Skeletal muscle satellite cell (primary cell): ENCODE results near the gene ASB15.

ENCODE experiments used
- H3K27me3 ChIP-seq: 2 replicates; pipeline ENCODE4 v1.7.0; 2013; ENCODE audit warnings: low read length; ENCODE audit not compliant: control insufficient read depth, insufficient read depth
- H3K36me3 ChIP-seq: 2 replicates; pipeline ENCODE4 v1.7.0; 2013; ENCODE audit warnings: mild to moderate bottlenecking, control low read depth, low read length; ENCODE audit not compliant: insufficient read depth
- H3K4me1 ChIP-seq: 2 replicates; pipeline ENCODE4 v1.7.0; 2013; ENCODE audit warnings: low read length; ENCODE audit not compliant: control insufficient read depth, insufficient read depth
- H3K4me2 ChIP-seq: 2 replicates; pipeline ENCODE4 v1.7.0; 2013; ENCODE audit warnings: mild to moderate bottlenecking, low read length
- H3K4me3 ChIP-seq: 2 replicates; pipeline ENCODE4 v1.7.0; 2013; ENCODE audit warnings: low read length
- H3K9ac ChIP-seq: 2 replicates; pipeline ENCODE4 v1.7.0; 2013; ENCODE audit warnings: mild to moderate bottlenecking, low read depth, low read length, moderate library complexity
- H3K9me3 ChIP-seq: replicated peaks from 2 replicates; pipeline ENCODE4 v1.7.0; 2013; ENCODE audit warnings: mild to moderate bottlenecking, control low read depth, low read length

Gene ASB15

DNA sequence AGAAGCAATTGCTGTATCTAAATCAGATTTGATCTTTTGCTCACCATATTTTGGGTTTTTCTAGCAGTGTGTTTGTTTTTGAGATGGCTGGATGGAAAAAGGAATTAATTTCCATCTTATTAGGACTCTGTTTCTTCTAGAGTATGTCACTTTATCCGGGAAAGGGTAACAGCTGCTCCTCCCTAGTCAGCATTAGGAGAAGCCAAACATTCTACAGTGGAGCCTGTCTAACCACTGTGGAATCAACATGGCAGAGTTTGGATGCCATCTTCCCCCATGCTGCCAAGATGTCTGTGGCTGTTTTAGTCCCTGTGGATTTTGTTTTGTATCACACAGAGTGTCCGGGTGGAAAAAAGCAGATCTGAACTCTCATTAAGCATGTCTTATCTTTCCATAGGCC, 38.0 kb downstream of the ASB15 start:
- Histone ChIP-seq H3K9ac (no peak overlapping the region), H3K36me3 (no peaks in the 10 kb centered on the region), H3K4me2 (no peak overlapping the region), H3K9me3 (no peaks in the 10 kb centered on the region), H3K27me3 (no peaks in the 10 kb centered on the region), H3K4me1 (peaks cover 13% of the 10 kb centered on the region), H3K4me3 (no peak overlapping the region)

DNA sequence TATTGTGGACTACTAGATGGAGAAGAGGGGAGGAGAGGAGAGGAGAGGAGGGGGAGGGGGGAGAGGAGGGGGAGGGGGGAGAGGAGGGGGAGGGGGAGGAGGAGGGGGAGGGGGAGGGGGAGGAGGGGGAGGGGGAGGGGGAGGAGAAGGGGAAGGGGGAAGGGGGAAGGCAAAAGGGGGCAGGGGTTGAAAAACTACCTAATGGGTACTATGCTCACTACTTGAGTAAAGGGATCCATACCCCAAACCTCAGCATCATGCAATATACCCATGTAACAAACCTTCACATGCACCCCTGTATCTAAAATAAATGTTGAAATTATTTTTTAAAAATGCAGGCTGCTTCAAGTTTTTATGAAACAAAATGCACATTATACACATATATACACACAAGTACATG, 39.0 kb downstream of the ASB15 start:
- Histone ChIP-seq H3K27me3 (no peaks in the 10 kb centered on the region), H3K4me2 (no peak overlapping the region)

DNA sequence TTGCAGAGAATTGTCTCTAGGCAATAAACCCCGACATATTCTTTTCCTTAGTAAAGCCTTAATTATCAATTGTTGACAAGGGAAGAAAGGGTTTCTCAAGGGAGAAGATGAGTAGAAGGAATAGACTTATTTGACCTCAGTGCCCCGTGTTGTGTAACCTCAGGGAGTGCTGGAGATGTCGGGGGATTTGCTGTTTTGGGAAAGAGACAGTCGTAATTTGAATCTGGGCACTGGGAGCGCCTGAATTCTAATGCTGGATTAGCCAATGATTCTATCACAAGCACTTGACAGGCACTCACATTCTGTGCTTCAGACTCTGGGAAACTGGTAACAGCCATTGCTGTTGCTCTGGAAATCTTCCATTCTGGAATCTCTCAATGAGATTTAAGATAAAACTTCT, 40.3 kb downstream of the ASB15 start:
- Histone ChIP-seq H3K9ac (no peak overlapping the region), H3K4me3 (no peak overlapping the region), H3K4me1 (peaks cover 16% of the 10 kb centered on the region), H3K4me2 (no peak overlapping the region), H3K27me3 (no peaks in the 10 kb centered on the region), H3K36me3 (no peaks in the 10 kb centered on the region), H3K9me3 (no peaks in the 10 kb centered on the region)

More for the DNA sequence above, 39.0 kb downstream of the ASB15 start:
- Histone ChIP-seq H3K4me3 (no peak overlapping the region), H3K36me3 (no peaks in the 10 kb centered on the region), H3K4me1 (peaks cover 15% of the 10 kb centered on the region), H3K9ac (no peak overlapping the region), H3K9me3 (no peaks in the 10 kb centered on the region)

DNA sequence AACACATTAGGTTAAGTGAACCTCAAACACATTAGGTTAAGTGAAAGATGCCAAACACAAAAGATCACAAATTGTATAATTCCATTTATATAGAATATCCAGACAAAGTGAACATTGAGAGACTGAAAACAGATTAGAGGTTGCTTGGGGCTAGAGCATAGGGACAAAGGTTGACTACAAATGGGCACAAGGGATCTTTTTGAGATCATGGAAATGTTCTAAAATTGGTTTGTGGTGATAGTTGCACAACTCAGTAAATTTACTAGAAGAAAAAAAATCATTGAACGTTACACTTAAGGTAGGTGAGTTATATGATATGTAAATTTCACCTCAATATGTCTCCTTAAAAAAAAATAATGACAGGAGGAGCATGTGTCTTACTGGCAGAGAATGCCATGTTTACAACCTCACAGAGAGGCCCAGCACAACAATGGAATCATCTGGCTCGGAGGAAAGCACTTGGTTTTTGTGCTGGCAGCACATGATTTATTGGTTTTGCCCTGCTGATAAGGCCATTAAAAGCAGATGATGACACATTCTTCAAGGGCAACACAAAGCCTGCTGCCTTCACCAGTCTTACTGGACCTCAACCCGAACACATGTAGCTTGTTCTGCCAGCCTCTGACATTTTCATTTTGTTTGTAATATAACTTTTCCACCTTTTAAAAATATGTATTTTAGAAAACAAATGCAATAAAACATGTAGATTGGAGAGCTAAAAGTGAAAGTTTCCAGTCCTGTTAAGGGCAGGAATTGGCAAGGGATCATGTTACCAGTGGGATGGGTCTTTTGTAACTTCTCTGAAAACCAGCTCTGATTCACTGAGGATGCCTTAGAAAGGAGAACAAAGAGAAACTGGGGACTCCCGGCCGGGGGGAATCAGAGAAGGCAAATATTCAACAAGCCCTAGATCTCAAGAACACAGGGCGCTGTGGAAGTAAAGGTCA, 42.1 kb downstream of the ASB15 start:
- H3K4me1 ChIP-seq: peaks cover 16% of the 10 kb centered on the region
- peak overlapping the region; percentile 59 for H3K4me3 ChIP-seq
- peak overlapping the region; percentile 33 for H3K9ac ChIP-seq

DNA sequence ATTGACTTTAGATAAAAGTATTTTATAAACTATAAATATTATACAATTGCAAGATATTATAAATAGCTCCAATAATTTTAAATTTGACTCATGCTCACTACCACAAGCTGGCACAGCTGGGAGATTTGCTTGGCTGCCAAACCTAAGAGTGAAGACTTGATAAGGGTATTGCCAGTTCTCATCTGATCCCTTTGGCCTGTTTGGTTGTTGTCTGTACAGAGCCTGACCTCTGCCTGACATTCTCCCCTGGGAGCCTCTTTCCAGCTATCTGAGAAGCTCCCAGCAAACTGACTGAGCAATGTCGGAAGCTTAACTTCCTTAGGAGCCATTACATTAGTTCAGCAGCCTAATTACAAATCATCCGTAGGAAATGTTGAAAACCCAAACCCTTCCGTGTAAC, 43.9 kb downstream of the ASB15 start:
- Histone ChIP-seq H3K9ac (no peak overlapping the region), H3K4me3 (no peak overlapping the region), H3K36me3 (no peaks in the 10 kb centered on the region), H3K27me3 (no peaks in the 10 kb centered on the region), H3K4me2 (no peak overlapping the region), H3K4me1 (peaks cover 20% of the 10 kb centered on the region), H3K9me3 (no peaks in the 10 kb centered on the region)

More for the DNA sequence above, 42.1 kb downstream of the ASB15 start:
- no peaks in the 10 kb centered on the region for H3K36me3 ChIP-seq
- no peaks in the 10 kb centered on the region for H3K9me3 ChIP-seq
- no peaks in the 10 kb centered on the region for H3K27me3 ChIP-seq
- H3K4me2 ChIP-seq: peak overlapping the region; percentile 71

DNA sequence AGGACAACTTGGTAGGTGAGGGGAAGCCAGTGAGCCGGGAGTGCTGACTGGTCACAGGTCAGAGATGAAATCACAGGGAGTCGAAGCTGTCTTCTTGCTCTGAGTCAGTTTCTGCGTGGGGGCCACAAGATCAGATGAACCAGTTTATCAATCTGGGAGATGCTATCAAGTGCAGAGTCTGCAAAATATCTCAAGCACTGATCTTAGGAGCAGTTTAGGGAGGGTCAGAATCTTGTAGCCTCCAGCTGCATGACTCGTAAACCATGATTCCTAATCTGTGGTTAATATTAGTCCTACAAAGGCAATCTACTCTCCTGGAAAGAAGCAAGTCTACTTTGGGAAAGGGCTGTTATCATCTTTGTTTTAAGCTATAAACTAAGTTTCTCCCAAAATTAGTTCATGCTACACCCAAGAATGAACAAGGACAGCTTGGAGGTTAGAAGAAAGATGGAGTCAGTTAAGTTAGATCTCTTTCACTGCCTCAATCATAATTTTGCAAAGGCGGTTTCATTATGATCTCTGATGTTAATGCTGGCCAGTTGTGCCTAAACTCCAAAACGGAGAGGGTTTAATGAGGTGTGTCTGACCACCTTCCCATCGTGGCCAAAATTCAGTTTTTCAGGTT, 45.6 kb downstream of the ASB15 start:
- no peaks in the 10 kb centered on the region for H3K36me3 ChIP-seq
- H3K4me2 ChIP-seq: no peak overlapping the region
- no peak overlapping the region for H3K9ac ChIP-seq
- no peaks in the 10 kb centered on the region for H3K9me3 ChIP-seq
- H3K27me3 ChIP-seq: no peaks in the 10 kb centered on the region
- no peak overlapping the region for H3K4me3 ChIP-seq
- H3K4me1 ChIP-seq: peaks cover 20% of the 10 kb centered on the region

DNA sequence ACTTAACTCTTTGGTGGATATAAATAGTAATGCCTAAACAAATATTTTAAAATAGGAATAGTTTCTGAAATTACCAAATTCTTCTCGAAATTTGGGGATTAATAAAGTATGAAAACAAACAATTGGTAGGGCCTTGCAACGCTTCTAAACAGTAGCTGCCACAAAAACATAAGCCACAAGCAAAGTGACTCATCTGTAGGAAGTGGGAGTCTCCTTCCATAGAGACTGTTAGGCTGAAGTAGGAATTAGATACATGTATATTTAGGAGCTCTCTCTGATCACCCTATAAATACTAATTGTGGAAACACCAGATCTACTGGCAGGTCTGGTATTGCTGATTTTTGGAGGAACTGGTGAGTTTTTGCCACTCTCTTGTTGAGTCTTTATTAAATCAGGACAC, 48.3 kb downstream of the ASB15 start:
- H3K27me3 ChIP-seq: no peaks in the 10 kb centered on the region
- H3K4me2 ChIP-seq: no peak overlapping the region
- H3K36me3 ChIP-seq: no peaks in the 10 kb centered on the region
- H3K4me1 ChIP-seq: peaks cover 7% of the 10 kb centered on the region
- H3K4me3 ChIP-seq: no peak overlapping the region
- H3K9me3 ChIP-seq: no peaks in the 10 kb centered on the region
- no peak overlapping the region for H3K9ac ChIP-seq

DNA sequence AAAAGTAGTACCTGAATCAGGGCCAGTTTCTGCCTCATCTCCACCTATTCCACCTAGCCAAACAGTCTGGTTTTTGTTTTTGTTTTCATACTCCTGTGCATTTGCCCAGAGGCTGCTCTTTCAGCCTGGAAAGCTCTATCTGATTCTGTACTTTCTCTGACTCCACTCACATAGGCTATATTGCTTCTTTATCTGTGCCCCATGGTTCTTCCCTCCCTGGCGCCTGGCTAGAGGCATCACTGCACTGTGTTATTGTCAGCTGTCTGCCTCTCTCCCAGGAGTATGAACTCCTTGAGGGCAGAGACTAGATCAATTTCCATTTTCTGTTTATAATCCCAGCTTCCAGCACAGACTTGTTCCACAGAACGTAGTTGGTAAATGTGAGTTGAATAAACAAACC, 49.0 kb downstream of the ASB15 start:
- H3K4me2 ChIP-seq: no peak overlapping the region
- H3K9ac ChIP-seq: no peak overlapping the region

DNA sequence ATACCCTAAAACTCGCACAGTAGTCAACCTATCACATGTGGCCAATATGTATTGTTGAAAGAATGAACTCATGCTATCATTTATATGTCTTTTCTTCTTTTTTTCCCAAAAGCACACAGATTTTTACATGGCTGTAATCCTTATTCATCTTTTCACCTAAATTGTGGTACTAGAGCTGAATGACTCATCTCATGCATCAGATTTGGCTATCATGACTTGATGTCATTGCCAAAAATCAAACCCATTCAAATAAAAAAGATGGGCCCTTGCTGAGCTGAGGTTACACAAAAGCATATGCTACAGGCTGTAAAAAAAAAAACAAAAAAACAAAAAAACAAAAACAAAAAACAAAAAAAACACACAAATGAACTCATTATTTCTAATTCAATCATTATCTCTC, 50.8 kb downstream of the ASB15 start:
- no peaks in the 10 kb centered on the region for H3K27me3 ChIP-seq
- peaks cover 4% of the 10 kb centered on the region for H3K4me1 ChIP-seq
- H3K36me3 ChIP-seq: no peaks in the 10 kb centered on the region
- no peak overlapping the region for H3K4me2 ChIP-seq
- H3K9me3 ChIP-seq: no peaks in the 10 kb centered on the region
- no peak overlapping the region for H3K9ac ChIP-seq
- no peak overlapping the region for H3K4me3 ChIP-seq

More for the DNA sequence above, 49.0 kb downstream of the ASB15 start:
- H3K4me1 ChIP-seq: peaks cover 5% of the 10 kb centered on the region
- H3K9me3 ChIP-seq: no peaks in the 10 kb centered on the region
- H3K36me3 ChIP-seq: no peaks in the 10 kb centered on the region
- no peak overlapping the region for H3K4me3 ChIP-seq
- no peaks in the 10 kb centered on the region for H3K27me3 ChIP-seq

DNA sequence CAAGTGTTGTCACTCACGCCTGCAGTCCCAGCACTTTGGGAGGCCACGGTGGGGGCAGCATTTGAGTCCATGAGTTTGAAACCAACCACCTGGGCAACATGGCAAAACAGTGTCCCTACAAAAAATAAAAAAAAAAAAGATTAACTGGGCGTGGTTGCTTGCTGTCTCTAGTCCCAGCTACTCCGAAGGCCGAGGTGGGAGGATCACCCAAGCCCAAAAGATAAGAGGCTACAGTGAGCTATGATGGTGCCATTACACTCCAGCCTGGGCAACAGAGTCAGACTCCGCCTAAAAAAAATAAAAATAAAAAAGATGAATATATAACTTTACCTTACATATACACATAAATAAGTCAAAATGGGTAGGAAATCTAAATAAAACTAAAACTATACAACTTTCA, 51.5 kb downstream of the ASB15 start:
- Histone ChIP-seq H3K9ac (no peak overlapping the region), H3K27me3 (no peaks in the 10 kb centered on the region), H3K4me1 (peaks cover 4% of the 10 kb centered on the region), H3K4me2 (no peak overlapping the region), H3K9me3 (no peaks in the 10 kb centered on the region), H3K4me3 (no peak overlapping the region), H3K36me3 (no peaks in the 10 kb centered on the region)

DNA sequence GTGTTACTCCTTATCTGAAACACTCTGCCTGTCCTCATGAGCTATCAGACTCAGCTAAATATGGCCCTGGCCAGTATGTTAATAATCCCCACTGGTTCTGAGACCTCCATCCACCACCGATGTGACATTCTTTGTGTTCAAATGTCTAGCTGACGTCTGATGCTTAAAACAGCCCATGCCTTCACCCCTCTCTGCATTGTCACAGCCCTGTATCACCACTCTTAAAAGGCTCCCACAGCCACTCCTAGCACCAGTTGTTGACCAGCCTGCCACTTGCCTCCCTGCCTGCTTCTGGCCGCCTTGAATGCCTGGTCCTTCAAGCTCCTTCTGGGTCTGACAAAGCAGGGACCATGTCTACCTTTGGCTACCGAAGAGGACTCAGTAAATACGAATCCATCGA, 54.0 kb downstream of the ASB15 start, which contains the start of gene LMOD2:
TSS of gene LMOD2 (plus strand) at position 253 of the 400 bp plus-strand sequence. CDS start at position 351, 98 bp downstream.
- Histone ChIP-seq H3K9me3 (no peaks in the 10 kb centered on the region), H3K36me3 (no peaks in the 10 kb centered on the region), H3K4me1 (no peaks in the 10 kb centered on the region), H3K27me3 (no peaks in the 10 kb centered on the region), H3K4me2 (no peak within 1 kb of the TSS), H3K9ac (no peak within 1 kb of the TSS), H3K4me3 (no peak within 1 kb of the TSS)
